ENCODE results near the gene HSPB6.

GRCh38 chr19:35757749-35758608, 1.1 kb upstream of the HSPB6 start, which contains the start of gene PROSER3:
- TF ChIP-seq CTCF (conservative IDR thresholded peaks at IDR 0.05; ENCODE audit: low read length), result no peak
- TF ChIP-seq EZH2phosphoT487 (IDR thresholded peaks at IDR 0.05; ENCODE audit: borderline replicate concordance), result no peak
